ENCODE measurements around the gene IL34.

IL34 gene

DNA sequence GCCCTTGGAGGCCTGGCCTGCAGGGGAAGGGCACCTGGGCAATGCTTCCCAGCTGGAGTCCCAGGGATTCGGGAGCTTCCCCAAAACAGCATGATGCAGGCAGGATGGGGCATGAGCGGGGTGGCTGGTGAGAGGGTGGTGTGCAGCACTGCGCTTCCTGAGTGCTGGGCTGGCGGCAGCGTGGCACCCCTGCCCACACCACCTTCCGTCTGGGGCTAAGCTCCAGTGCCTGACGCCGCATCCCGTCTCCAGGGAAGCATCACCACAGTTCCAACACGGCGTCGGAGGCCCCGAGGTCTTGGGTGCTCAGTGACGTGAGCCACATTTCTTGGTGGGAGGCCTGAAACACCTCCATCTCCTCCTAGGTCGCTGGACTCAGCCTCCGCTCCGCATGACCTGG is 53.3 kb downstream of the IL34 start:
- Mint-ChIP-seq H3K36me3 (ENCODE audit: low read depth) (peaks cover 95% of the 10 kb centered on the region), H3K27me3 (no peaks in the 10 kb centered on the region), H3K9me3 (no peaks in the 10 kb centered on the region), H3K4me3 (no peak overlapping the region), H3K4me1 (ENCODE audit: low read depth) (peaks cover 64% of the 10 kb centered on the region), H3K27ac (no peak overlapping the region)
- intact Hi-C loops (cut with micrococcal nuclease), result no loop called here

DNA sequence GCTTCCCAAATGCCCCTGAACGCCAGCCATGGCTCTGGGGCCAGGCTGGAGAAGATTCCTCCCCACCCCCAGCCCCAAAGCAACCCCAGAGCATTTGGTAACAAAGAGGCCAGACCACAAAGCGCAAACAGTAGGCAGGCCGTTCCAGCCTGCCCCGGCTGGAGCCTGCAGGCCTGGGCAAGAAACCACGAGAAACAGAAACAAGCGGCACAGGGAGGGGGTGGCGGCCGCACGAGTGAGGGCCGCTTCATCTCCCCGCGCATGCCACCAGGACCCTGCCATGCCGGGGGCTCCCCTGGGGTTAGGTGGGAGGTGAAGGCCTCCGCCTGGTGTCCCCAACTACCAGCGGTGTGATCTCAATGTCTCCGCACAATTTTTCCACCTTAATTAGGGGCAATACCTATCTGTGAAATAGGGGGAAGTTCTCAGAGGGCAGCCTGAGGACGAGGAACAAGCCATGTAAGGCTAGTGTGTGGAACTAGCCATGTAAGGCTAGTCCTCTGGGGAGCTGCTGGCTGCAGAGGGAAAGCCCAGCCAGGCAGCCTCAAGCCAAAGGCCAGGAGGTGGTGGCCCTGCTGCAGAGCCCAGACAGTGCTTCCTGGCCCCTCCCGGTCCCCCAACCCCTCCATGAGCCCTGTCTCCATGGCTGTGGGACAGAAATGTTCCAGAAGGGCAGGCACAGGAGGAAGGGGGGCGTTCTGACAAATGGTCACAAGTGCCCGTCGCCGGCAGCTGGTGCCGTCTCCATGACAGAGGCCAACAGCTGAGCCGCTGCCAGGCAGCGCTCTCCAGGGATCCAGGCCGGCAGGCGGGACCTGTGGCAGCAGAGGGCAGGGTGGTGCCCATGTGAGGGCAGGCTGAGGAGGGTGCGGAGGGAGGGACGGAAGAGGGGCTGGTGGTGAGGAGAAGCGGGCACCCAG is 54.0 kb downstream of the IL34 start:
- Mint-ChIP-seq H3K27ac (no peak overlapping the region), H3K4me3 (no peak overlapping the region), H3K27me3 (no peaks in the 10 kb centered on the region), H3K9me3 (no peaks in the 10 kb centered on the region), H3K4me1 (ENCODE audit: low read depth) (peaks cover 70% of the 10 kb centered on the region), H3K36me3 (ENCODE audit: low read depth) (peaks cover 95% of the 10 kb centered on the region)
- intact Hi-C loops (cut with micrococcal nuclease), result no loop called here

DNA sequence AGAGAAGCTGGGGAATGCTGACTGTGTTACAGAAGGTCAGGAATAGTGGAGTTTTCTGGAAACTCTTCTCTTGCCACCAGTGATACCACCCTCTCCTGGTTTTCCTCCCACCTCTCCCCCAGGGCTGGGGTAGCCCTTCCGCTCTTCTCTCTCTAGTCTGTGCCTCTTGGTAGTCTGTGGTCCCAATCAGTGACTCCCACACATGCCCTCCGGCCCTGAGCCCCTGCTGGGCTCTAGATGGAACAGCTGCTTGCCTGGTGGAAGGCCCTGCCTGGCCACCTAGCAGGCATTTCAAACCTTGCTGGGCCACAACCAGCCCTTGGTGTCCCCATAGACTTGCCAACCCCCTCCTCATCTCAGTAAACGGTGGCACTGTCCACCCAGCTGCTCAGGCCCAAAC is 54.7 kb downstream of the IL34 start:
- Mint-ChIP-seq H3K36me3 (ENCODE audit: low read depth) (peaks cover 95% of the 10 kb centered on the region), H3K4me1 (ENCODE audit: low read depth) (peaks cover 75% of the 10 kb centered on the region), H3K9me3 (no peaks in the 10 kb centered on the region), H3K27ac (no peak overlapping the region), H3K27me3 (no peaks in the 10 kb centered on the region), H3K4me3 (no peak overlapping the region)
- intact Hi-C loops (cut with micrococcal nuclease), result no loop called here

DNA sequence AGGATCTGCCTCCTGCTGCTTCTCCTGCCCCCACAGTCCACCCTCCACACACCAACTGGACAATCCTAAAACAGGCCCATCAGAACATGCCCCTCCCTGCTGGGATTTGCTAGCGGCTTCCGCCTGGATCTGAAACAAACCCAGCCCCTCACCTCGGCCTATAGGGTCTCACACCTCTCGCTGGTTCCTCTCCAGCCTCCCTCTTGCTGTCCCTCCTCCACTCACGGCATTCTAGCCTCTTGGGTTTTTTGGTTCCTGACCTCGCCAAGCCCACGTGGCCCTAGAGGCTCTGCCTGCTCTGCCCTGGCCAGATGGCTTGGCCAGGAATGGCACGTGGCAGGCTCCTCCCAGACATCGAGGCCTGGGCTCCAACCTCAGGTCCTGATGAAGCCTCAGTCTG is 55.2 kb downstream of the IL34 start:
- peak overlapping the region; percentile 4 for H3K4me3 Mint-ChIP-seq
- H3K36me3 Mint-ChIP-seq (ENCODE audit: low read depth), result peaks cover 95% of the 10 kb centered on the region
- intact Hi-C loops (cut with micrococcal nuclease), result no loop called here
- H3K27ac Mint-ChIP-seq, result peak overlapping the region; percentile 30
- no peaks in the 10 kb centered on the region for H3K9me3 Mint-ChIP-seq
- no peaks in the 10 kb centered on the region for H3K27me3 Mint-ChIP-seq
- H3K4me1 Mint-ChIP-seq (ENCODE audit: low read depth), result peaks cover 75% of the 10 kb centered on the region

DNA sequence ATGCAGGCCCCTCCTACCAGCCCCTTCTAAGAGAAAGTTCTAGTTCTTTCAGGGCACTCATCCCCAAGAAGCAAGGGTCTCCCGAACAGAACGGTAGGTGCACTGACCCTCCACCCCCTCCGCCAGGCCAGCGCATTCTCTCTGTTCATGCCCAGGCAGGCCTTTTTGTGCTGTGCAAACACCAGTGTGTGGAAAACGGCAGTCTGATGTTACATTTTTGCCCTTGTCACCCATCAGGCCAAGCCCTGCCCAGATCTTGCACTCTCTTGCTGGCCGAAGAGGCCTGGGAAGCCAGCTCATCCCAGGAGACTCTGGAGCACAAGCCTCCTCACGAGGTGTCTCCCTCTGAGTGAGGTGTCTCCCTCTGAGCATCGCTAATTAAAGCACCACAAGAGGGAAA is 55.6 kb downstream of the IL34 start:
- Mint-ChIP-seq H3K36me3 (ENCODE audit: low read depth) (peaks cover 95% of the 10 kb centered on the region), H3K9me3 (no peaks in the 10 kb centered on the region), H3K27ac (peak overlapping the region; percentile 30), H3K27me3 (no peaks in the 10 kb centered on the region), H3K4me1 (ENCODE audit: low read depth) (peaks cover 75% of the 10 kb centered on the region), H3K4me3 (peak overlapping the region; percentile 4)
- intact Hi-C loops (cut with micrococcal nuclease), result no loop called here

DNA sequence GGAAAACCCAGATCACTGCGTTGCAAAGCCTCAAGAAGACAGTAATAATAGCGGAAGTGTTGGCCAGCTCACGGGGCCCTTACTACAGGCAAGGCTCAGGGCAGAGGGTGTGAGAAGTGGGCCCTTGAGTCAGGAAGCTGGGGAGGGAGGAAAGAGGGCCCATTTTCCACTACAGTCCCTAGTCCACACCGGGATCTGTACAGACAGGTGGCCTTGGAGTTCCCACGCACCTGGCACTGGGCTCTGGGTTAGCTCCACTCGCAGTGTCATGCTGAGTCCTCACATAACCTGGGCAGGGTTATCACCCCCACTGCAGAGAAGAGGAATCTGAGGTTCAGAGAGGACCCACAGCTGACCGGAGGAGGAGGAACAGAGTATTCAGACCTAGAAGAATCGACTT is 56.3 kb downstream of the IL34 start:
- Mint-ChIP-seq H3K4me3 (no peak overlapping the region), H3K27me3 (no peaks in the 10 kb centered on the region), H3K4me1 (ENCODE audit: low read depth) (peaks cover 74% of the 10 kb centered on the region), H3K27ac (peak overlapping the region; percentile 30), H3K36me3 (ENCODE audit: low read depth) (peaks cover 95% of the 10 kb centered on the region), H3K9me3 (no peaks in the 10 kb centered on the region)
- intact Hi-C loops (cut with micrococcal nuclease), result no loop called here

DNA sequence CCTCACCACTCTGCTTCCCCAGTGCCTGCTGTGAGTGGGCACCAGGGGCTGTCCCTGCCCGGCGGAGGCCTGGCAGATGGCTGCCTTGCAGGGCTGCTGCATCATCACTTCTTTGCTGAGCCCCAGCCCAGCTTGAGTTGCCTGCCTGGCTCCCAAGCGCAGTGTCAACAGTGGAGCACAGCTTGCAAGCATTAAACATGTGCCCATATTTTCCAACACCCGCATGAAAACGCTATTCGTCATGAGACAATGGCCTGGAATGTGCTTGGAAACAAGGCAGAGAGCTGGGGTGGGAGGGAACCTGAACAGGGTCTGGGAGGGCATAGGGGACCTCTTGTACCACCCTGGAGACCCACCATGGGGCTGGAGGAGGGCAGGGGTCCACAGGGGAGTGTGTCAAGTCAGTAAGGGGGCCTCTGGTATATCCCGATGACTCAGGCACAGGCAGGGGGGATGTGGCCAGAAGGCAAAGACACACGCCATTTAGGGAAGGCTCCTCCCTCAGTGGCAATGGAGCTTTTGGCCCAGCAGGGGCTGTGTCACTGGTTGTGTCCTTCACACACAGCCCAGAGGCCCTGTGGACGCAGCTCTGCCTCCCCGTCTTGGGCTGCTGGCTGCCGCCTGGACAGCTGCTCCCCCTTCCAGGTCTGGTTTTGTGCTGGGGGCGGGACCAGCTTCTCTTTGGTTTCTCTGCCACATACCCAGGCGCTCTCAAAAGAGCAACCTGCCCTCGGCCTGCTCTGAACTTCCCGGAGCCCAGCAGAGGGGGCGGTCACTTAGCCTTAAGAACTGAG is 56.9 kb downstream of the IL34 start:
- Mint-ChIP-seq H3K27ac (no peak overlapping the region), H3K27me3 (no peaks in the 10 kb centered on the region), H3K36me3 (ENCODE audit: low read depth) (peaks cover 95% of the 10 kb centered on the region), H3K4me1 (ENCODE audit: low read depth) (peaks cover 68% of the 10 kb centered on the region), H3K9me3 (no peaks in the 10 kb centered on the region), H3K4me3 (no peak overlapping the region)
- intact Hi-C loops (cut with micrococcal nuclease), result no loop called here

DNA sequence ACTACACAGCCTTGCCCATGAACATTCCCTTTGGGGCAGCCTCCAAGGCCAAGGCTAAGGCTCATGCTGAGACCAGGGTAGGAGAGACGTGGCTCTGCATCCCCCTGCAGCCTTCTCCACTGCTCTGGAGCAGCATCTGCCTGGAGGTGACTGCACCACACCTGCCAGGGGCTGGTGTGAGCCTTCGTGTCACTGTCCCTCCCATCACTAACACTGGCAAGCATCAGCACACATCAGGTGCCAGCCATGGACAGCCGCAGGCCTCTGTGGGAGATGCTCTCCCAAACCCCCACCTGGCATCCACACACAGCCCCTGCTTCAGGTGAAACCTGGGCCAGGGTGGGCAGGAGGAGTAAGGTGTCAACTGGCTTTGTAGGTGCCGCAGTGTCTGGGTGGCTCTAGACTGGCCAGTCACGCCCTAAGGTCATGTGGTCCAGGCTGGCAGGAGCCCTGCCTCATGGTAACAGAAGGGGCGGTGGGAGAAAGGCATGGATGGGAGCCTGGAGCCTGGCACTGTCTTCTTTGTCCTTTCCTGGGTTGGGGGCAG is 57.5 kb downstream of the IL34 start:
- peaks cover 62% of the 10 kb centered on the region for H3K4me1 Mint-ChIP-seq (ENCODE audit: low read depth)
- H3K36me3 Mint-ChIP-seq (ENCODE audit: low read depth), result peaks cover 95% of the 10 kb centered on the region
- intact Hi-C loops (cut with micrococcal nuclease), result no loop called here
- no peaks in the 10 kb centered on the region for H3K9me3 Mint-ChIP-seq
- H3K4me3 Mint-ChIP-seq, result no peak overlapping the region
- no peak overlapping the region for H3K27ac Mint-ChIP-seq
- H3K27me3 Mint-ChIP-seq, result no peaks in the 10 kb centered on the region

DNA sequence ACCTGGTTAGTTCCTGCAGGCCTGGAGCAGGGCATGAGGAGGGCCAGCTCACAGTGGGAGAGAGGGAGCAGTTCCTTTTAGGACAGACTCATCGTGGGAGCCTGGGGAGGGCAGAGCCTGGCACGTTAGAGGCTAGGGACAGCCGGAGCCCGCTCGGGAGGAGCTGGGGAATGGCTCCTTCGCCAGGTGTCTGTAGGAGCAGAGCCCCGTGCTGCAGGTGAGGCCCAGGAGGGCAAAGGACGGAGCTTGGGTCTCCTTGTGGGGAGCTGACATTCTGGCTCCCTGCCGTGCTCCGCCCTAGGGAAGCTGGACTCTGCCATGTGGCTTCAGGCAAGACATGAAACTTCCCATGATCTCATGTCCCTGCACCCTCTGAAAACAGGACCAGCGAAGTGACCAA is 58.2 kb downstream of the IL34 start:
- Mint-ChIP-seq H3K9me3 (no peaks in the 10 kb centered on the region), H3K36me3 (ENCODE audit: low read depth) (peaks cover 95% of the 10 kb centered on the region), H3K4me1 (ENCODE audit: low read depth) (peaks cover 56% of the 10 kb centered on the region), H3K27ac (peak overlapping the region; percentile 23), H3K4me3 (no peak overlapping the region), H3K27me3 (no peaks in the 10 kb centered on the region)
- intact Hi-C loops (cut with micrococcal nuclease), result no loop called here

DNA sequence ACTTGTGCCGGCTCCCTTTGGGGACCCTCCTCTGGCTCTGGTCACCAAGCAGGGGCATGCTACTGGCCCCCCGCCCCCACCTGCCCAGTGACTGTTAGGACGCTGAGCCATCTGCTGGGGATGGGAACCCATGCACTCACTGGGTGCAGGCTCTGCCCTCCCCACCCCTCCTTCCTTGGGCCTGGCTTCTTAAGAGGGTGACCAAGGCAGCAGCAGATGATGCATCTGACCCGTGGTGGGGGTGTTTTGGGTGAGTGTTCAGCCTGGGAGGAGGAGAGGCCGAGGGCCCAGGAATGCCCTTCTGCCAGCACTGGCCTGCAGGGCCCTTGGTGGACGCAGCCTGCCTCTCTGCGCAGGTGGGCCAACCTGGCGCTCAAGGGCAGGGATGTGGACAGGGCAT is 58.7 kb downstream of the IL34 start:
- no peaks in the 10 kb centered on the region for H3K9me3 Mint-ChIP-seq
- H3K36me3 Mint-ChIP-seq (ENCODE audit: low read depth), result peaks cover 94% of the 10 kb centered on the region
- H3K27ac Mint-ChIP-seq, result peak overlapping the region; percentile 23
- H3K4me1 Mint-ChIP-seq (ENCODE audit: low read depth), result peaks cover 56% of the 10 kb centered on the region
- intact Hi-C loops (cut with micrococcal nuclease), result no loop called here
- no peak overlapping the region for H3K4me3 Mint-ChIP-seq
- H3K27me3 Mint-ChIP-seq, result no peaks in the 10 kb centered on the region

DNA sequence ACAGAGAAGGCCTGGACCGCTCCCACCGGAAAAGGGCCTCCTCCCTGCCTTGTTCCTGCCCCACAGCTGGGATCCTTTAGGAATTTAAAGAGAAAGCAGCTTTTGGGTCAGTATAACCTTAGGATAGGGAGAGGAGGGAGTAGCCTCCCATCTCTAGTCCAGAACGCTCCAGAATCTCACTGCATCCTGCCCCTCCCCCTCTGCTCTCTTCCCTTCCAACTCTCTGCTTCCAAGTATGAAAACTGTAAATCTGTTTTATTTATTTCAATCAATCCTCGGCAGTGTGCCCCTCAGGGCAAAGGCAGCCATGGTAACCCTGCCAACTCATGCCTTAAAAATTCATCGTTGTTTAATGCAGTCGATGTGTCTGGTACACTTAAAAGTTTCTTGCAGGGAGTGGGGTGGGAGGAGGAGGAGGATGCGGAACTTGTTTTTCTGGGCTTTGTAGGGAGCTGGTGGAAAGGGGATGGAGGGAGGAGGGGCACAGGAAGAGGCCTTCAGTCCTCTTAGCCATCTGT is 60.6 kb downstream of the IL34 start:
- H3K4me1 Mint-ChIP-seq (ENCODE audit: low read depth), result peaks cover 38% of the 10 kb centered on the region

DNA sequence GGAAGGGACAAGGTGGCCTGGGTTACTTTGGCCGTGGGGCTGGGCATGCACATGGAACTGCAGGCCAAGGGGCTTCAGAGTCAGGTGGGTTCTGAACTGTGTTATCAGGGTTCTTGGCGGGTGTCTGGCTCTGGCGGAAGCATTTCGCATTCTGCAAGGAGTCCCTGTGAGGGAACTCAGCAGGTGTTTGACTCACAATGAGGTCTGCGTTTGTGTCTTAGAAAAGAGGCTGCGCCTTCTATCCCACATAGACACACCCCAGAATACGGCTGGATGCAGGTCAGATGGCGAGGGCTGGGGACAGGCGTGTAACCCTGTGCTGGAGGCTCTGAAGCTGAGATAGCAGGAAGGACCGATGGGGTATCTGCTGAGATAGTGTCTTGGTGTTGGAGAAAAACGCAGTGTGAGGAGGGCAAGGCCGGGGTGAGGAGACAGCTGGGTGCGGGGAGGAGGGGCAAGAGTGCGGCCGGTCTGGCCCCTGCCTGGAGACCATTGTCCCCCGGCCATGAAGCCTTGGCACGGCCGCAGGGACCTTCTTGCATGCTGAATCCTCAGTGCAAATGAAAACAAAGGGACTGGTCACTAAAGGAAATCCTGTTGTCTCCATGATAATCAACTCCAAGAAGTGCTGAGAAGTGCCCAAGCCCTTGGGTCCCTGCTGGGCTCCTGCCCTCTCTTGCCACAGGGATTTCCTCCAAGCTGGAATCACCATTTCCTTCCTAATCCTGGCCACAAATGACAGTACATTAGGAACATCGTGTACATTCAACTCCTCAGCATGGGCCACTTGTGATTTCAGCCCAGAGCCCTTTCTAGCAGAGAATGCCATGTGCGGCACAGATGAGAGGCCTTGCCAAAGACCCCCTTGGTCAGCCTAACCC is 62.2 kb downstream of the IL34 start:
- Mint-ChIP-seq H3K27ac (no peak overlapping the region), H3K36me3 (ENCODE audit: low read depth) (peaks cover 98% of the 10 kb centered on the region)
- intact Hi-C loops (cut with micrococcal nuclease), result no loop called here

More for the DNA sequence above, 60.6 kb downstream of the IL34 start:
- Mint-ChIP-seq H3K27ac (no peak overlapping the region), H3K9me3 (no peaks in the 10 kb centered on the region), H3K36me3 (ENCODE audit: low read depth) (peaks cover 94% of the 10 kb centered on the region), H3K4me3 (no peak overlapping the region), H3K27me3 (no peaks in the 10 kb centered on the region)
- intact Hi-C loops (cut with micrococcal nuclease), result no loop called here

DNA sequence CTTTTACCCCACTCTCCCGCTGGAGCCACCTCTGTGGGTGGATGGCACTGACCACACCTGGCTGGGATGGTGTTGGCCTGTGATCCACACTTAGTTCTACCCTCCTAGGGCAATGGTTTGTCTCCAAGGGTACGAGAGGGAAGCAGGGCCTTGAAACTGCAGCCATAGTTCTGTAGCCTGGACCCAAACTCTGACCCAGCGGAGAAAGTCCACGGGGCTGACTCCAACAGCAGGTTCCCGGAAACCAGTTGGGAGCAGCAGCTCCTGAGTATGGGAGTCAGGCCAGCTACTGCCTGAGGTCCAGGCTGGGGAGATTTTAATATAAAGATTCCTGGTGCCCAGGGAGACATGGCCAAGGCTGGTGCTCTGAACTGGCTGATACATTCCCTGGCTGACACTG is 63.1 kb downstream of the IL34 start:
- intact Hi-C loops (cut with micrococcal nuclease), result no loop called here
- Mint-ChIP-seq H3K27ac (no peak overlapping the region), H3K27me3 (no peaks in the 10 kb centered on the region), H3K36me3 (ENCODE audit: low read depth) (peaks cover 98% of the 10 kb centered on the region), H3K4me3 (no peak overlapping the region), H3K4me1 (ENCODE audit: low read depth) (peaks cover 14% of the 10 kb centered on the region), H3K9me3 (no peaks in the 10 kb centered on the region)

More for the DNA sequence above, 62.2 kb downstream of the IL34 start:
- no peaks in the 10 kb centered on the region for H3K9me3 Mint-ChIP-seq
- H3K4me3 Mint-ChIP-seq, result no peak overlapping the region
- peaks cover 22% of the 10 kb centered on the region for H3K4me1 Mint-ChIP-seq (ENCODE audit: low read depth)
- H3K27me3 Mint-ChIP-seq, result no peaks in the 10 kb centered on the region

Data from dendritic cell treated with granulocyte-macrophage colony-stimulating factor and Interleukin-4, amounts not matched to agents 40 ng/mL and 50 ng/mL, for 4 days (primary cell).